Vagina (tissue), 2 donors: ENCODE results near the gene REN.

Source experiments
- POLR2A ChIP-seq, 2 donors: fragments of 450-650 bp; IDR thresholded peaks; one replicate each; pipeline ENCODE4 v1.6.1; 2017; ENCODE audit warnings: antibody characterized with exemption in 2 of 2, mild to moderate bottlenecking in 2 of 2, moderate library complexity in 2 of 2
- TF ChIP-seq, protein P1 (sequence below), 3 experiments: fragments of 450-650 bp in 2 of 3; fragments of 200-600 bp in 1 of 3; sonication (generic) in 1 of 3; IDR thresholded peaks; one replicate each; pipeline ENCODE4 v1.5.1; 2017 to 2019; ENCODE audit warnings: antibody characterized with exemption in 3 of 3, mild to moderate bottlenecking in 2 of 3, moderate library complexity in 2 of 3

- TF ChIP-seq, protein P1, sequence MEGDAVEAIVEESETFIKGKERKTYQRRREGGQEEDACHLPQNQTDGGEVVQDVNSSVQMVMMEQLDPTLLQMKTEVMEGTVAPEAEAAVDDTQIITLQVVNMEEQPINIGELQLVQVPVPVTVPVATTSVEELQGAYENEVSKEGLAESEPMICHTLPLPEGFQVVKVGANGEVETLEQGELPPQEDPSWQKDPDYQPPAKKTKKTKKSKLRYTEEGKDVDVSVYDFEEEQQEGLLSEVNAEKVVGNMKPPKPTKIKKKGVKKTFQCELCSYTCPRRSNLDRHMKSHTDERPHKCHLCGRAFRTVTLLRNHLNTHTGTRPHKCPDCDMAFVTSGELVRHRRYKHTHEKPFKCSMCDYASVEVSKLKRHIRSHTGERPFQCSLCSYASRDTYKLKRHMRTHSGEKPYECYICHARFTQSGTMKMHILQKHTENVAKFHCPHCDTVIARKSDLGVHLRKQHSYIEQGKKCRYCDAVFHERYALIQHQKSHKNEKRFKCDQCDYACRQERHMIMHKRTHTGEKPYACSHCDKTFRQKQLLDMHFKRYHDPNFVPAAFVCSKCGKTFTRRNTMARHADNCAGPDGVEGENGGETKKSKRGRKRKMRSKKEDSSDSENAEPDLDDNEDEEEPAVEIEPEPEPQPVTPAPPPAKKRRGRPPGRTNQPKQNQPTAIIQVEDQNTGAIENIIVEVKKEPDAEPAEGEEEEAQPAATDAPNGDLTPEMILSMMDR (IDR thresholded peaks at IDR 0.05) = no peak
- no peak for TF ChIP-seq POLR2A (IDR thresholded peaks at IDR 0.05)
Measured at GRCh38 chr1:204212715-204213114, 46.6 kb upstream of the REN start.
